NCI-H524 treated with DMSO at 0.1 percent for 48 hours (cell line): ENCODE measurements around the gene ZNF83.

Experiments used
- DNase-seq: peaks from one replicate; lab custom pipeline; 2025; lab: John Stamatoyannopoulos, UW

The ZNF83 gene

GRCh38 chr19:52567921-52568320 lies 70.2 kb downstream of the ZNF83 start:
- no peak for DNase-seq

DNA sequence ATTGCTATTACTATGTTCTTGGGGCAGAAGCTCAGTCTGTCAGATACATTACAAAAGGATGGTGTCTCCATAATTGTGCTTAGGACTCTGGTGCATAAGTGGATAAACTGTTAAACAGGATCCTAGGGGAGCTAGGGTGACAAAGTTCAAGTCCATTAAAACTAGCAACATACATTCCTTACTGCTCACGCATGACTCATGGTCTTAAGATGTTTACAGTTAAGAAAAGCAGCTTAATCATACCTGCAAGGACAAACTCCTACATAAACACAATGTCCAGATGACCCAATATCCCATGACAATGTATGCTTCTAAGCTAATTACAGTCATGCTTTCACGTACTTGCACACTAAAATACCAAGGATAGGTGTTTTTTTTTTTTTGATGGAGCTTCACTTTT lies 71.6 kb downstream of the ZNF83 start:
- DNase-seq = no peak

DNA sequence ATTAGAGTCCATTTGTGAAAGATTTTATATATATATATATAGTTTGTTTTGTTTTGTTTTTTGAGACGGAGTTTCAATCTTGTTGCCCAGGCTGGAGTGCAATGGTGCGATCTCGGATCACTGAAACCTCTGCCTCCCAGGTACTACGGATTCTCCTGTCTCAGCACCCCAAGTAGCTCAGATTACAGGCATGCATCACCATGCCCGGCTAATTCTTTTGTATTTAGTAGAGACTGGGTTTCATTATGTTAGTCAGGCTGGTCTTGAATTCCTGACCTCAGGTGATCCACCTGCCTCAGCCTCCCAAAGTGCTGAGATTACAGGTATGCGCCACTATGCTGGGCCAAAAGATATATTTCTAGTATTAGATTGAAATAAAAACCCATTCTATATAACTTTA lies 72.0 kb downstream of the ZNF83 start:
- DNase-seq = no peak
